ENCODE measurements around the gene BRMS1L. TPM values are rescaled to one million over a fixed set of nuclear protein-coding genes. Genes with fewer than 3 reads are reported as not detected.

Gene BRMS1L
- total RNA-seq, 1 experiment from 2014 or later, result 10.5 TPM

DNA sequence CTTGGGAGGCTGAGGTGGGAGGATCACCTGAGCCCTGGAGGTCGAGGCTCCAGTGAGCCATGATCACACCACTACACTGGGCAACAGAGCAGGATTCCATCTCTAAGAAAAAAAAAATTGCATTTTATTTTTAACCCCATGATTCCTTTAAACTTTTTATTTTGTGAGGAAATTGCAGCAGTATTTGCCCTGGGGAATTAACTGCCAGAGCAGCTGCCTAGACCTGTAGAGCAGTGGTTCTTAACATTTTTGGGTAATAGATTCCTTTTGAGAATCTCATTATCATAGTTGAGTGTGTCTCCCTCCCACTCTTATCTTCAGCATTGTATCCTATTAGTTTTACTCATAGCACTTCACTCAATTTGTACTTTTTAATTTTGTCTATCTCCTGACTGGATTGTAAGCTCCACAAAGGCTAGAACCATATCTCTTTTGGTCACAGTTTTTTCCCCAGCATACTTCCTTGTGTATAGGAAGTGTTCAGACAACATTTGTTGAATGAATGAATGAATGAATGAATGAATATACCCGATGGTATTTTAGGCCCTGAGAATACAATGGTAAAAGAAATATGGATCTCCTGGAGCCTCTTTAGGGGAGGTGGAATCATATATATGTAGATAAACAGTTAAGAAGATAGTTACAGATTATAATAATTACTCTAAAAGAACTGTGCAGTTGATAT is 40.6 kb downstream of the BRMS1L start:
- intact Hi-C loops (cut with micrococcal nuclease; ENCODE audit: unreplicated experiment), result no loop called here
- H3K27ac Mint-ChIP-seq (ENCODE audit: unreplicated experiment), result no peak overlapping the region
- no peaks in the 10 kb centered on the region for H3K36me3 Mint-ChIP-seq (ENCODE audit: insufficient read depth, unreplicated experiment)
- no peak overlapping the region for H3K4me3 Mint-ChIP-seq (ENCODE audit: low read depth, unreplicated experiment)
- CTCF ChIA-PET, result no interaction called here
- H3K27me3 Mint-ChIP-seq (ENCODE audit: unreplicated experiment), result no peaks in the 10 kb centered on the region
- DNase-seq, result no peak
- no peaks in the 10 kb centered on the region for H3K9me3 Mint-ChIP-seq (ENCODE audit: low read depth, unreplicated experiment)
- no peaks in the 10 kb centered on the region for H3K4me1 Mint-ChIP-seq (ENCODE audit: low read depth, unreplicated experiment)
- TF ChIP-seq, protein P1, sequence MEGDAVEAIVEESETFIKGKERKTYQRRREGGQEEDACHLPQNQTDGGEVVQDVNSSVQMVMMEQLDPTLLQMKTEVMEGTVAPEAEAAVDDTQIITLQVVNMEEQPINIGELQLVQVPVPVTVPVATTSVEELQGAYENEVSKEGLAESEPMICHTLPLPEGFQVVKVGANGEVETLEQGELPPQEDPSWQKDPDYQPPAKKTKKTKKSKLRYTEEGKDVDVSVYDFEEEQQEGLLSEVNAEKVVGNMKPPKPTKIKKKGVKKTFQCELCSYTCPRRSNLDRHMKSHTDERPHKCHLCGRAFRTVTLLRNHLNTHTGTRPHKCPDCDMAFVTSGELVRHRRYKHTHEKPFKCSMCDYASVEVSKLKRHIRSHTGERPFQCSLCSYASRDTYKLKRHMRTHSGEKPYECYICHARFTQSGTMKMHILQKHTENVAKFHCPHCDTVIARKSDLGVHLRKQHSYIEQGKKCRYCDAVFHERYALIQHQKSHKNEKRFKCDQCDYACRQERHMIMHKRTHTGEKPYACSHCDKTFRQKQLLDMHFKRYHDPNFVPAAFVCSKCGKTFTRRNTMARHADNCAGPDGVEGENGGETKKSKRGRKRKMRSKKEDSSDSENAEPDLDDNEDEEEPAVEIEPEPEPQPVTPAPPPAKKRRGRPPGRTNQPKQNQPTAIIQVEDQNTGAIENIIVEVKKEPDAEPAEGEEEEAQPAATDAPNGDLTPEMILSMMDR (IDR thresholded peaks at IDR 0.05; ENCODE audit: unreplicated experiment), result no peak
- BruUV-seq (replicated peaks), result no TSS peak

DNA sequence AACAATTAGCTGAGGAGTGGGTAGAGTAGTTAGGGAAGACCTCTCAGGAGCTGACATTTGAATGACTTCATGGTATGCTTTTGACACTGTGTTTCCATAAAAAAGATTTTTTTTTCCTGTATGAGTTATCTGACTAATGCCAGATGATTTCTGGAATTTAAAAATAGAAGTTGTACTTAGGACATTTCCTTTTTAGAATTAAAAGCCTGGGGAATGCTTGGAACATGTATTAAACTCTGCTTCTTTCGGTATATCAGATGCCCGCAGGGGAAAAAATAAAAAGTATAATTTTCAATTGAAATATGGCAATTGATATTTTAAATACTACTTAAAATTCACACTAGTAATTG is 41.1 kb downstream of the BRMS1L start:
- CTCF ChIA-PET, result no interaction called here
- Mint-ChIP-seq H3K4me3 (ENCODE audit: low read depth, unreplicated experiment) (no peak overlapping the region), H3K27me3 (ENCODE audit: unreplicated experiment) (no peaks in the 10 kb centered on the region), H3K9me3 (ENCODE audit: low read depth, unreplicated experiment) (no peaks in the 10 kb centered on the region), H3K27ac (ENCODE audit: unreplicated experiment) (no peak overlapping the region), H3K36me3 (ENCODE audit: insufficient read depth, unreplicated experiment) (no peaks in the 10 kb centered on the region), H3K4me1 (ENCODE audit: low read depth, unreplicated experiment) (no peaks in the 10 kb centered on the region)
- DNase-seq, result no peak
- BruUV-seq (replicated peaks), result no TSS peak
- TF ChIP-seq, protein P1 (IDR thresholded peaks at IDR 0.05; ENCODE audit: unreplicated experiment), result no peak
- intact Hi-C loops (cut with micrococcal nuclease; ENCODE audit: unreplicated experiment), result no loop called here

DNA sequence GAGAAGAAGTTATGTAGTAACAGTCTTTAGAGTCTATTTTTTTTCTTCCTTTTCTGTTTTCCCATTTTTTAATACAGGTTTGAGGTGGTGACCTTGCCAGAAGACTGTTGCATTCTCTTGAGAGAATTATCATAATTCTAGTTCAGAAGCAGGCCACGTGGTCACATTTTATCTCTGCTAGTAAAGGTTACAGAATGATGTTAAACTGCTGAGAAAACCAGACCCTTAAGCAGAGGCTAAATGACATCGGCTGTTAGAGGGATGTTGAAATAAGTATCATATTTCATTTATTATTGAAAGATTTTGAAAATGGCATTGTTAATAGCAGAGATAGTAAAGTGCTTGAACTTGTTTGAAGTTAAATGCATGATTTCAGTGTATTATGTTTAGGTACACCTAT is 49.2 kb downstream of the BRMS1L start:
- Mint-ChIP-seq H3K4me1 (ENCODE audit: low read depth, unreplicated experiment) (peaks cover 39% of the 10 kb centered on the region), H3K36me3 (ENCODE audit: insufficient read depth, unreplicated experiment) (no peaks in the 10 kb centered on the region), H3K4me3 (ENCODE audit: low read depth, unreplicated experiment) (no peak overlapping the region), H3K27me3 (ENCODE audit: unreplicated experiment) (no peaks in the 10 kb centered on the region), H3K27ac (ENCODE audit: unreplicated experiment) (no peak overlapping the region), H3K9me3 (ENCODE audit: low read depth, unreplicated experiment) (no peaks in the 10 kb centered on the region)
- no peak for DNase-seq
- CTCF ChIA-PET, result interaction anchor here (0.6 kb wide), 3 partner anchors 12 to 260 kb away, joined by 3 to 4 read pairs (median 3); no protein-coding TSS in a partner anchor
- intact Hi-C loops (cut with micrococcal nuclease; ENCODE audit: unreplicated experiment), result loop anchor here (5.0 kb wide), 3 partner anchors 332 to 732 kb away; no protein-coding TSS in a partner anchor
- TF ChIP-seq, protein P1 (IDR thresholded peaks at IDR 0.05; ENCODE audit: unreplicated experiment), result no peak
- no TSS peak for BruUV-seq (replicated peaks)

DNA sequence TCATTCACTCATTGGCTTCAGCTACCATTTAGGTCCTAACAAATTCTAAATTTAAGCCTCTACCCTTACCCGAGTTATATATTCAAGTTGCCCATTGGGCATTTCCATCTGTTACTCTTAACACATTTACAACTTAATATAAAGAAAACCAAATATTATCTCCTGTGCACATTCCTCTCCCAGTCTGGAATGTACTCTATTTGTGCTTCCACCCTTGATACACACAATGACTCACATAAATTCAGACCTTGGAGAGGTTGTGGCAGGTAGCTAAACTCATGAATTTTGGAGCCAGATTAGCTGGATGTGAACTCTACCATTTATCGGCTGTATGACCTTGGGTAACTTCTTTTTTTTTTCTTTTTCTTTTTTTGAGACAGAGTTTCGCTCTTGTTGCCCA is 51.1 kb downstream of the BRMS1L start:
- no peak for DNase-seq
- no peak overlapping the region for H3K4me3 Mint-ChIP-seq (ENCODE audit: low read depth, unreplicated experiment)
- CTCF ChIA-PET, result interaction anchor here (0.6 to 2.2 kb wide), 4 partner anchors 119 to 1358 kb away, joined by 3 to 14 read pairs (median 3); no protein-coding TSS in a partner anchor
- H3K36me3 Mint-ChIP-seq (ENCODE audit: insufficient read depth, unreplicated experiment), result no peaks in the 10 kb centered on the region
- no peak overlapping the region for H3K27ac Mint-ChIP-seq (ENCODE audit: unreplicated experiment)
- intact Hi-C loops (cut with micrococcal nuclease; ENCODE audit: unreplicated experiment), result loop anchor here (5.0 kb wide), 3 partner anchors 330 to 730 kb away; no protein-coding TSS in a partner anchor
- TF ChIP-seq, protein P1 (IDR thresholded peaks at IDR 0.05; ENCODE audit: unreplicated experiment), result no peak
- BruUV-seq (replicated peaks), result no TSS peak
- H3K27me3 Mint-ChIP-seq (ENCODE audit: unreplicated experiment), result no peaks in the 10 kb centered on the region
- no peaks in the 10 kb centered on the region for H3K9me3 Mint-ChIP-seq (ENCODE audit: low read depth, unreplicated experiment)
- peaks cover 39% of the 10 kb centered on the region for H3K4me1 Mint-ChIP-seq (ENCODE audit: low read depth, unreplicated experiment)

All from Calu3 (cell line).